ENCODE data around the gene GTF2I.
"Not testable (repeated sequence)": the region's sequence is repeated elsewhere in the genome, so short reads cannot be mapped to it uniquely, and the experiment has no call there.

GTF2I gene

DNA sequence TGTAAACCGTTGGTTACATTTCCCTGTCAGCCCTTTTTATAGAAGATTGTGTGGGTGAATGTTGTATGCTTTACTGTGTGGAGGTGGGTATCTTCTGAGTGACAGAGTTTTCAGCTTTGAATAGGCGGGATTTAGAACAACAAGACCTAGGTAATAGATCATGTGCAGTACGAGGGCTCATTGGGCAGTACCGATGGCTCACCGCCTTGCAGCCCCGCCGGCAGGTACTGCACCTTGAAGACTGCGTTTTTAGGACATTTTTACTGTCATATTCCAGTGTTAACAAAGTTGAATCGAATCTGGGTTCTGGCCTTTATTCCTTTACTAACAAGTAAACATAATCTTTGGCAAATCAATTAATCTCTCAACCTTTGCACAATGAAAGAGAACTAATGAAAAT is 60.4 kb downstream of the GTF2I start:
- DNase-seq, result no peak

DNA sequence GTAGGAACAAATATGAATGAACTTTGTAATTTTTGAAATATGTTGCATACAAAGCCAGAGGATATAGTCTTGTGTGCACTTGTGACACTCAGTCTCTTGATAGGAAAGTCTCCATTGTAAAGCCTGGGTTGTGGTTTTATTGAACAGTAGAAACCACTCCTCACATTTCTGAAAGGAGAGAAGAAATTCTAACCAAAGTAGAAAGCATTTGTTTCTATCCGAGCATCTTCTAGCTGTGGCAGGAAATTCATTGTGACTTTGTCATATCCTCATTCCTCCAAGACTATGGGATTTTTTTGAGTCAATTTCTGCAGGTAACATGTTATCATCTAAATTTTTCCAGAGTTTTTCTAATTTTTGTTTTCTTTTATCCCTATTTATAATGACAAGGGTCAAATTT is 60.8 kb downstream of the GTF2I start:
- no peak for DNase-seq

DNA sequence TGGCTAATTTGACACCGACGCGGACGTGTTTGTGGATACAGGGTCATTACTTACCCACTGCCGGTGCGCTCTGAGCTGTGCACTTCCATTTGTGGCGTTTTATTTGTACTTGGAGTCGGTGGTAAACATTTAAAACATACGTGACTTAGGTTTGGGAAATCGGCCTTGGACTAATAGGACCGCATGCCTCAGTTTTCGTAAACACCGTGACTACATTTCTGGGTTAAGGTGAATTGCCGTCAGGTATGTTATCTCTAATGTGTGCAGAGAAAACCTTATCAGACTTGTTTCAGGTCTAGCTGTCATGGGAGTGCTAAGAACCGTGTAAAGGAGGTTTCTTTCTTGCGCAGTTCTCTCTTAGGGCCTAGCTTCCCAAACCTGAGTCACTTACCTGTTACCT is 64.6 kb downstream of the GTF2I start:
- no peak for DNase-seq

GRCh38 chr7:74725840-74726239 is 68.3 kb downstream of the GTF2I start:
- DNase-seq, result no peak

DNA sequence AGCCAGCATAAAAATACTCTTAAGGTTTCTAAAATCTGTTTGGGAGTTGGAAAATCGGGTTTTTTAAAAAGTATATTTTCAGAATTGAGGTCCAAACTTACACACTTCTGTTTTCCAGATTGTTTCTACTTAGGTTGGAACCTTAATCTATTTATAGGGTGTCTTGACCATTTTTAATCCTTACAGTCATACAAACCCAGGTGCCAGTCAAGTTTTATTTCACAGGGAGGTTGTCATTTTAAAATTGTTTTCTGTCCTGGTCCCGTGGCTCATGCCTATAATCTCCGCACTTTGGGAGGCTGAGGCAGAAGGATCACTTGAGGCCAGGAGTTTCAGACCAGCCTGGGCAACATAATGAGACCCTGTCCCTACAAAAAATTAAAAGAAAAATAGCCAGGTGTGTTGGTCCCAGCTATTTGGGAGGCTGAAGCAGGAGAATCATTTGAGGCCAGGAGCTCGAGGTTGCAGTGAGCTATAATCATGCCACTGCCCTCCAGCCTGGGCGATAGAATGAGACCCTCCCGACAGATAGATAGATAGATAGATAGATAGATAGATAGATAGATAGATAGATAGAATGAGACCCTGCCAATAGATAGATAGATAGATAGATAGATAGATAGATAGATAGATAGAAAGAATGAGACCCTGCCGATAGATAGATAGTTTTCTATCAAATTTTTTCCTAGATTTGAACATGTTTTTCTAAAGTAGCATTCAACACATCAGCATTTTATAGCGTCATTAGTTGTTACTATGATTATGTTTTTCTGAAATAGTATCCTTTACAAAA is 69.0 kb downstream of the GTF2I start:
- no peak for DNase-seq

DNA sequence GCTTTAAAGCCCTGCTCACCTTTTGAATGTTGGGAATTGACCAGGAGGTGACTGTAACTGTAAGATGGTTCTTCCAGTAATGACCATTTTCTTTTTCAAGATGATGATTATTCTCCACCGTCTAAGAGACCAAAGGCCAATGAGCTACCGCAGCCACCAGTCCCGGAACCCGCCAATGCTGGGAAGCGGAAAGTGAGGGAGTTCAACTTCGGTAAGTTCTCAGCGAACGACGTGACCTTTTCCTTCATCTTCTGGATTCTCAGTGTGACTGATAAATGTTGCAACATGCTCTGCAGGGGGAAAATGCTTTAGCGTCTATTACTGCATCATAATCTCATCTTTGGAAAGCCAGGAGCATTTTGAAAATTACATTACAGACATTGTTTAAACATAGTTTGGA is 71.2 kb downstream of the GTF2I start:
- DNase-seq, result not testable (repeated sequence)

DNA sequence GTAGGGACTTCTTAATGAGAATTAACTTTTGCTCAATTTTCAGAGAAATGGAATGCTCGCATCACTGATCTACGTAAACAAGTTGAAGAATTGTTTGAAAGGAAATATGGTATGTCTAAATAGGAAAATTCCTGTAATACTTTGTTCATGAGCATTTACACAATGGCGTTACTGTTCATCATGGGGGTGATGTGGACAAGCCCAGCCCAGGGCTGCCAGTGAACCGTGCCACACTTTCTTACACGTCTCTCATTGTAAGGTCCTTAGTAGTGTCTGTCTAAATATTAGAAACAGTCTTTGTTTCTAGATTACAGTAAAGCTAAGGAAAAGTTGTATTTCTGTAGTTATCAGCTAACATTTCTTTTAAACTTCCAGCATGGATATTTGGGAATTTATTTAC is 72.7 kb downstream of the GTF2I start:
- not testable (repeated sequence) for DNase-seq

- not testable (repeated sequence) for DNase-seq
Observed at GRCh38 chr7:74739974-74740703, 82.6 kb downstream of the GTF2I start.

DNA sequence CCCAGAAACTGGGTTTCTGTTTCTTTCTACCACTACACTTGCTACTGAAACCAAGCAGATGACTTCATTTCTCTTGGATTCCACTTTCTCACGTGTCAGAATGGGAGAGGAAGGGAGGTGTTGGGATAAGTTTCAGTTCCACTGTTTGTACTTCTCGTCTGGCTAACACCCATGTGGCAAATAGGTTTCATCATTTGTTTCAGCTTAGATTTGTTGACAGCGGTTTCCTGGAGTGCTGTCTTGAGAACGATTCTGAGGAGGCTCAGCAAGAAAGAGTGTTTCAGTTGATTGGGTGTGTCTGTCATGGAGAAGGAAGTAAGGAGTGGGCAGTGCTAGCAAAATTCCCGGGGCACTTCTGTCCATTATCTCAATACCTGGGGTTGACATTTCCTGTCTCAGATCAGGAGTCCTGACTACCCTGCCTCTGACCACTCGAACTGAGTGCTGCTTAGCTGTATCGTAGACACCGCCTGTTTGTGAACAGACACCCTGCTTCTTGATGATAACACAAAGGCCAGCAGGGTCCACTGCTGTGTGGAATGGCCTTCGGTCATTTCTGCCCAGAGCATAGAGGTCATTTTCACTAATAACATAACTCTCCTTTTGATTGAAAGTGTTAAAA is 86.5 kb downstream of the GTF2I start:
- not testable (repeated sequence) for DNase-seq

GRCh38 chr7:74753921-74754482 is 96.5 kb downstream of the GTF2I start:
- not testable (repeated sequence) for DNase-seq

DNA sequence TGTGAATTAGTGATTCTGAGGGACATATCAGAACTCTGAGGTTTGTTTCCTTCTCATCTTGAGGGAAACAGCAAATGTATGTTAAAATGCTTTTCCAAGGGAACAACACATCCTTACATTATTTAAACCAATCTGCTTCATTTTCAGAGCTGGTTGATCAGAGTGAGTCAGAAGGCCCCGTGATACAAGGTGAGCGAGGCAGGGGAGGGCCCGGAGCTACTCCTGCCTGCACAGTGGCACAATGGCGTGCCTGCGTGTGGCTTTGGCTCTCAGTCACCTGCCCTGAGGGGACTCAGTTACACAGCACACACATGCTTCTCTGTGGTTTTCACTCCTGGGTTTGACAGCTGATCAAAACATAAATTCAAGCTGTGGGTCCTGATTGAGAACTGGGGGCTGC is 99.2 kb downstream of the GTF2I start:
- DNase-seq, result not testable (repeated sequence)

GRCh38 chr7:74758268-74758667 is 100.8 kb downstream of the GTF2I start:
- DNase-seq, result not testable (repeated sequence)

DNA sequence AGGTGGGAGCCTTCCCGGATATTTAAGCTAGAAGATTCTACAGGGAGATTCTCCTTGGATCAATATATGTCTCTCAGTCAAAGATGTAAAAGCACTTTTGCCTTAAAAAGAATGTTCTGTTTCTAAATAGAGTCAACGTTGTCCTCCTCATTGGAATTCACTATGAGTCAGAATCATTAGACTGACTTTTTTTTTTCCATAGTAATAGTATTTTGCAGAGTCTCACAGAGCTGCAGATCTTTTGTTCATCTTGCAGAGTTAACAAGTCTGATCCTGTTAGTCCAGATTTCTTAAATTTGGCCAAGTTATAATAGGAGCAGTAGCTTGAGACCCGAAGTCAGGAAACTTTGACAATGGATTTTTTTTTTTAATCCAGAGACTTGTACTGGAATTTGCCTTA is 101.5 kb downstream of the GTF2I start:
- DNase-seq, result not testable (repeated sequence)

DNA sequence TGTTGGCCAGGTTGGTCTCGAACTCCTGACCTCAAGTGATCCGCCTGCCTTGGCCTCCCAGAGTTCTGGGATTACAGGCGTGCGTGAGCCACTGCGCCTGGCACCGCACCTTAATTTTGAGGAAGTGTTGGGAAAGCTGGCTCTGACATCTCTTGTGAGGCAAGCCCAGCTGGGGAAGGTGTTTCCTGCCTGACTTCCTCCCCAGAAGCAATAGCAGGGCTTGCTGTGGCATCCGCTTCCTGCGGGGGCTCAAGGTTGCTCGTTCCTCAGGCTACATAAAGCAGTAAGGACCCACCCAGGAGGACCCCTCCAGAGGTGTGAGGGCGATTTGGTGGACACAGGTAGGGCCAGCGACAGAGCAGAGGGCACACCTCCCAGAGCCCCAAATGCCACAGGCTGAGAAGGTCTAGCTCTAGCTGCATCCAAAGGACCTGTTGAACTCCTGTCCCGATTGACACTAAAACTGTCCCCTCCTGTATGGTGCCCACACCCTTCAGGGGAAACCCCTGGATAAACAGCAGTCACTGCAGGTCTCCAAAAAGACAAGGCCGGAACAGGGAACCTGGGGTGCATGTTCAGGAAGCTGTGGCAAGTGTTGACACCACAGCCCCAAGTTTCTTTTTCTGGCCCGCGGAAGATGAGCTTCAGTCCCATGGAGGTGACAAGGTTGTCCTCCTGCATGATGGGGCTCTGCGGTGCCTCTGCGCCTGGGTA is 107.8 kb downstream of the GTF2I start:
- not testable (repeated sequence) for DNase-seq

DNA sequence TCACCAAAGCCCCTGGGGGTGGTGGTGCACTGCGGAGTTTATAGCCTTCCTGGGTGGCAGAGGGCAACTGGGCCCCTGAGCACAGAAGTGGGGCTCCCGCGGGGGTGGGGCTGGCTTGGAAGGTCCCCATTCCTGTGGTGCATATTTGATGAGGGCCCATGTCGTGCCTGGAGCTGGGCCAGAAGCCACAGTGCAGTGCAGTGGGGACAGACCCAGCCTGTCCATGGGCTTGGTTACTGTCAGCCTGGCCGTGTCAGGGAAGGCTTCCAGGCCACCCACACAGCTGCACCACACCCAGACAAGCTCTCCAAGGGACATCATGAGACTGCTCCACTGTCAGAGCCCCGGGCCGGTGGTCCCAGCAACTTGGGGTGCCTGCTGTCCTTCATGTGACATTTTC is 109.0 kb downstream of the GTF2I start:
- not testable (repeated sequence) for DNase-seq

- not testable (repeated sequence) for DNase-seq
Observed at GRCh38 chr7:74766991-74767390, 109.5 kb downstream of the GTF2I start.

DNA sequence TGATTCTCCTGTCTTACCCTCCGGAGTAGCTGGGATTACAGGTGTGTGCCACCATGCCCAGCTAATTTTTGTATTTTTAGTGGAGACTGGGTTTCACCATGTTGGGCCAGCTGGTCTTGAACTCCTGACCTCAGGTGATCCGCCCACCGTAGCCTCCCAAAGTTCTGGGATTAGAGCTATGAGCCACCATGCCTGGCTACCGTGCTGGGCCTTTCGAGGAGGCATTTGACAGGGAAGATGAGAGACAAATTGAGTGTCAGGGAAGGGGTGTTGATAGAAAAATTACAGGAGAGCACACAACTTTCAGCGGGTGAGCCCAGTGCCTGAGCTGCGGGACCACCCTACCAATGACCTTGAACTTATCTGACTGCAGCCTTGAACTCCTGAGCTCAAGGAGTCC is 112.5 kb downstream of the GTF2I start:
- DNase-seq, result not testable (repeated sequence)

DNA sequence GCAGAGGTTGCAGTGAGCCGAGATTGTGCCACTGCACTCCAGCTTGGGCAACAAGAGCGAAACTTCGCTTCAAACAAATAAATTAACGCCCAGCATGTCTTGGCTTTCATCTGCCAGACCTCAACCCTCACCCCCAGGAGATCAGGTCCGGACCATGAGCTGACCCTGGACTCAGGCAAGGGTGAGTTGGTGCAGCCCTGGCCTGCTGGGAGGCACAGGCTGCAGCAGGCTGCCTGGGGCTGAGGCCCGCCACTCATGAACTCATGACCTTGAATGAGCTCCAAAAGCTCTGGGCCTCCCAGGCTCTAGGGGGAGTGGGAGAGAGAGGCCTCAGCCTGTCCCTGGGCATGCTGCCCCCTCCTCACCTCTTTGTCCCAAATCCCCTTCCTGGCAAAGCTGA is 114.6 kb downstream of the GTF2I start:
- DNase-seq, result not testable (repeated sequence)

- not testable (repeated sequence) for DNase-seq
Observed at GRCh38 chr7:74773760-74774750, 116.5 kb downstream of the GTF2I start, which contains the start of gene NCF1. Gene NCF1 (plus strand): TSS chr7:74774011. CDS start chr7:74774032, 21 bp downstream.

DNA sequence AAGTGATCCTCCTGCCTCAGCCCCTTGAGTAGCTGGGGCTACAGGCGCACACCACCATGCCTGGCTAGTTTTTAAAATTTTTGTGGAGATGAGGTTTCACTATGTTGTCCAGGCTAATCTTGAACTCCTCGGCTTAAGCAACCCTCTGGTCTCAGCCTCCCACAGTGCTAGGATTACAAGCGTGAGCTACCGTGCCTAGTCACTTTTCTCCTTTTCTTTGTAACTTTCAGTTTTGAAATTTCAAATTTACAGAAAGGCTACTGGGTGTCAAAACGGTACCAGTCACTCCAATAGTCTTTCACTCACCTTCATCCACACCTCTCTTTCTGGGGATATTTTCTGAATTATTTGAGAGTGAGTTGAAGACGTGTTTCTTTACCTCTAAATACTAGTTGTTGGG is 117.6 kb downstream of the GTF2I start:
- not testable (repeated sequence) for DNase-seq

DNA sequence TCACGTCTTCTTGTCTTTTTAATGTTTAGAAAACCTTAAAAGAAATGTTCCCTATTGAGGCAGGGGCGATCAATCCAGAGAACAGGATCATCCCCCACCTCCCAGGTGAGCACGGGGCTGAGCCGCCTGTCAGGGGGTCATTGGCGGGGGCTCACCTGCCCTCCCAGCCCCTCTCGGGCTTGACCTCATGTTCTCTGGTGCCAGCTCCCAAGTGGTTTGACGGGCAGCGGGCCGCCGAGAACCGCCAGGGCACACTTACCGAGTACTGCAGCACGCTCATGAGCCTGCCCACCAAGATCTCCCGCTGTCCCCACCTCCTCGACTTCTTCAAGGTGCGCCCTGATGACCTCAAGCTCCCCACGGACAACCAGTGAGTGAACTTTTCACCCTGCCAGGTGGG is 121.5 kb downstream of the GTF2I start:
- DNase-seq, result not testable (repeated sequence)
